Prostate gland (tissue), 2 donors: ENCODE data around the gene ATG2A. TPM values are rescaled to one million over a fixed set of nuclear protein-coding genes. Genes with fewer than 3 reads are reported as not detected.
A peak's percentile ranks its signal among the peaks of the same experiment; 100 is the strongest.
"Not testable (repeated sequence)": the region's sequence is repeated elsewhere in the genome, so short reads cannot be mapped to it uniquely, and the experiment has no call there.

Source experiments
- DNase-seq: peaks from one replicate; pipeline ENCODE4 v3.0.0-alpha.2; 2019; ENCODE audit warnings: low spot score
- H3K27ac ChIP-seq, 2 donors: fragments of 200-600 bp; sonication (generic); 2 replicates each; pipeline ENCODE4 v1.5.1; 2017 to 2019
- H3K27me3 ChIP-seq: fragments of 200-600 bp; sonication (generic); replicated peaks from 2 replicates; pipeline ENCODE4 v1.5.1; 2019; ENCODE audit not compliant: insufficient read depth
- H3K36me3 ChIP-seq, 2 donors: fragments of 200-600 bp; sonication (generic); 1 replicate in 1 of 2; 2 replicates in 1 of 2; pipeline versions ENCODE4 v1.5.1 to v1.8.1; 2017 to 2019
- H3K4me1 ChIP-seq: fragments of 200-600 bp; sonication (generic); replicated peaks from 2 replicates; pipeline ENCODE4 v1.5.1; 2019
- H3K4me3 ChIP-seq, 2 donors: fragments of 200-600 bp; sonication (generic); 2 replicates each; pipeline ENCODE4 v1.5.1; 2017 to 2019
- H3K9me3 ChIP-seq: fragments of 200-600 bp; sonication (generic); 2 replicates; pipeline ENCODE4 v1.5.1; 2017
- CTCF ChIP-seq, 4 experiments: fragments of 200-600 bp in 2 of 4; fragments of 450-650 bp in 2 of 4; sonication (generic) in 2 of 4; IDR thresholded peaks; 1 replicate in 3 of 4; 2 replicates in 1 of 4; pipeline ENCODE4 v1.5.1; 2016 to 2019; ENCODE audit warnings: antibody characterized with exemption in 4 of 4, mild to moderate bottlenecking in 2 of 4, moderate library complexity in 2 of 4
- POLR2A ChIP-seq: fragments of 450-650 bp; IDR thresholded peaks from one replicate; pipeline ENCODE4 v1.6.1; 2016; ENCODE audit warnings: antibody characterized with exemption, mild to moderate bottlenecking
- POLR2AphosphoS5 ChIP-seq: sonication (generic); formaldehyde crosslinking; IDR thresholded peaks from one replicate; pipeline ENCODE4 v1.6.1; 2017; ENCODE audit warnings: antibody characterized with exemption
- WGBS: methylation state at CpG from one replicate; pipeline ENCODE4 v1.1.5; 2018; 5-methylcytosine and 5-hydroxymethylcytosine counted together
- intact Hi-C: fragments of 100-400 bp; cut with DNase I; formaldehyde crosslinking; loops from one replicate; pipeline ENCODE4 v1.14.2; 2022
- microRNA counts, 2 donors: library from miRNA; unstranded; fragments of <30 nt; microRNA quantifications; one replicate each; lab custom pipeline; 2016 to 2017
- microRNA-seq: library from miRNA; unstranded; fragments of <30 nt; microRNA quantifications from one replicate; pipeline ENCODE4, GENCODE V29; 2016
- small RNA-seq, 2 donors: library from RNA; depleted of rRNA; stranded (forward); fragments of <200 nt; gene quantifications; one replicate each; pipeline ENCODE3, GENCODE V24; 2016
- total RNA-seq, 2 donors: library from RNA; depleted of rRNA; stranded (reverse); fragments of >200 nt; gene quantifications; one replicate each; pipeline ENCODE4 v1.1.0, GENCODE V29; 2016

Gene ATG2A
- total RNA-seq, 2 donors from 2014 or later: 38.4 to 66.1 TPM

- WGBS: 24% methylated on average over 13 of the region's 13 CpGs
These were observed 69.9 kb downstream of the ATG2A start for GRCh38 chr11:64846998-64847666.

GRCh38 chr11:64845776-64846129, 71.3 kb downstream of the ATG2A start:
- not testable (repeated sequence) for H3K4me1 ChIP-seq
- intact Hi-C loops: loop anchor here (5.0 kb wide), 1 partner anchor 152 kb away; the partner anchor contains the start of gene BATF2

More at GRCh38 chr11:64846998-64847666, 69.9 kb downstream of the ATG2A start:
- TF ChIP-seq POLR2A (no peak), POLR2AphosphoS5 (peak; percentile 84), CTCF (IDR thresholded peaks at IDR 0.05) (peak; percentile 89 to 99 (median 97))
- no peaks in the 10 kb centered on the region for H3K9me3 ChIP-seq
- DNase-seq: peak; percentile 86
- no peak overlapping the region for H3K27ac ChIP-seq
- H3K4me3 ChIP-seq: no peak overlapping the region
- no peaks in the 10 kb centered on the region for H3K27me3 ChIP-seq
- peaks cover 4% of the 10 kb centered on the region for H3K4me1 ChIP-seq
- intact Hi-C loops: loop anchor here (1.0 to 5.0 kb wide), 2 partner anchors 47 to 150 kb away; partner anchors contain the start of gene BATF2
- no peaks in the 10 kb centered on the region for H3K36me3 ChIP-seq

GRCh38 chr11:64845129-64845775, 71.8 kb downstream of the ATG2A start:
- TF ChIP-seq POLR2A (no peak), POLR2AphosphoS5 (no peak), CTCF (IDR thresholded peaks at IDR 0.05) (no peak)
- Histone ChIP-seq H3K27me3 (no peaks in the 10 kb centered on the region), H3K4me3 (peak overlapping the region; percentile 56 to 65), H3K9me3 (no peaks in the 10 kb centered on the region), H3K36me3 (no peaks in the 10 kb centered on the region), H3K4me1 (peaks cover 10% of the 10 kb centered on the region), H3K27ac (peak overlapping the region; percentile 89 to 90)
- no peak for DNase-seq
- intact Hi-C loops: loop anchor here (5.0 kb wide), 1 partner anchor 152 kb away; the partner anchor contains the start of gene BATF2
- WGBS: 28% methylated on average over 9 of the region's 9 CpGs

More at GRCh38 chr11:64845776-64846129, 71.3 kb downstream of the ATG2A start:
- 92% methylated on average over 8 of the region's 8 CpGs for WGBS
- not testable (repeated sequence) for H3K36me3 ChIP-seq, DNase-seq, H3K27me3 ChIP-seq, H3K27ac ChIP-seq, H3K4me3 ChIP-seq, H3K9me3 ChIP-seq

MicroRNAs encoded within 50 kb of the gene (microRNA counts, 767-probe panel; counts per million panel counts)
- microRNA hsa-miR-192-5p (lab: Ali Mortazavi, UCI): 2,648 to 2,903 counts per million in 2 donors

Small RNA genes lying within 50 kb of the gene (microRNA-seq; reads per million reads assigned to microRNA genes)
- gene MIR6749 (not detected), gene MIR6750 (0.25 reads per million)

Small RNA genes lying within 50 kb of the gene (small RNA-seq; reads per million reads assigned to genes)
- gene MIR6749: 0 reads per million in 2 donors
- gene MIR6750: 0 reads per million in 2 donors

Other genes with a start within 250 kb of the ATG2A start
- 10 to 100 TPM in 1 of 2 donors, under 1 TPM in 1; 0.46 to 26.8 TPM for gene NRXN2, start 194.0 kb downstream of the ATG2A start, total RNA-seq
- 10 to 100 TPM; 13.3 to 28.7 TPM for gene RASGRP2, start 173.1 kb downstream of the ATG2A start, total RNA-seq
- gene PYGM, start 157.2 kb downstream of the ATG2A start, total RNA-seq: 10 to 100 TPM in 1 of 2 donors, 1 to 10 TPM in 1; 8.0 to 22.4 TPM
- gene SF1, start 138.7 kb downstream of the ATG2A start, total RNA-seq: 100 to 1,000 TPM; 263 to 409 TPM
- 10 to 100 TPM; 10.7 to 35.8 TPM for gene MAP4K2, start 114.0 kb downstream of the ATG2A start, total RNA-seq
- 10 to 100 TPM; 27.9 to 45.5 TPM for gene MEN1, start 106.7 kb downstream of the ATG2A start, total RNA-seq
- 10 to 100 TPM; 17.2 to 24.0 TPM for gene CDC42BPG, start 72.6 kb downstream of the ATG2A start, total RNA-seq
- 100 to 1,000 TPM in 1 of 2 donors, 10 to 100 TPM in 1; 38.8 to 104 TPM for gene EHD1, start 38.6 kb downstream of the ATG2A start, total RNA-seq
- 10 to 100 TPM; 14.1 to 32.6 TPM for gene PPP2R5B, start 7.5 kb upstream of the ATG2A start, total RNA-seq
- not detected for gene GPHA2, start 18.7 kb upstream of the ATG2A start, total RNA-seq
- gene MAJIN, start 54.9 kb upstream of the ATG2A start, total RNA-seq: 1 to 10 TPM in 1 of 2 donors, not detected in 1; 7.4 TPM
- 1 to 10 TPM; 1.5 TPM for gene BATF2, start 79.8 kb upstream of the ATG2A start, total RNA-seq
- gene ARL2, start 97.0 kb upstream of the ATG2A start, total RNA-seq: 100 to 1,000 TPM in 1 of 2 donors, 10 to 100 TPM in 1; 86.5 to 135 TPM
- 10 to 100 TPM; 23.4 to 25.2 TPM for gene SNX15, start 110.2 kb upstream of the ATG2A start, total RNA-seq
- 10 to 100 TPM; 25.0 to 29.4 TPM for gene SAC3D1, start 124.0 kb upstream of the ATG2A start, total RNA-seq
- gene NAALADL1, start 141.3 kb upstream of the ATG2A start, total RNA-seq: 10 to 100 TPM in 1 of 2 donors, 1 to 10 TPM in 1; 8.5 to 15.6 TPM
- gene CDCA5, start 166.8 kb upstream of the ATG2A start, total RNA-seq: 10 to 100 TPM in 1 of 2 donors, 1 to 10 TPM in 1; 2.3 to 17.8 TPM
- 10 to 100 TPM; 61.6 to 62.6 TPM for gene ZFPL1, start 167.0 kb upstream of the ATG2A start, total RNA-seq
- 100 to 1,000 TPM; 323 to 542 TPM for gene VPS51, start 179.0 kb upstream of the ATG2A start, total RNA-seq
- gene TM7SF2, start 194.7 kb upstream of the ATG2A start, total RNA-seq: 100 to 1,000 TPM in 1 of 2 donors, 10 to 100 TPM in 1; 73.9 to 185 TPM
- gene ZNHIT2, start 200.5 kb upstream of the ATG2A start, total RNA-seq: 10 to 100 TPM; 32.7 to 37.8 TPM
- gene FAU, start 204.9 kb upstream of the ATG2A start, total RNA-seq: 100 to 1,000 TPM; 654 to 691 TPM
- 100 to 1,000 TPM in 1 of 2 donors, 10 to 100 TPM in 1; 99.9 to 113 TPM for gene MRPL49, start 205.1 kb upstream of the ATG2A start, total RNA-seq
- 100 to 1,000 TPM in 1 of 2 donors, 10 to 100 TPM in 1; 89.7 to 108 TPM for gene SYVN1, start 217.3 kb upstream of the ATG2A start, total RNA-seq